ENCODE measurements around the gene TRIM13.
A peak's percentile ranks its signal among the peaks of the same experiment; 100 is the strongest.
"Not testable (repeated sequence)": the region's sequence is repeated elsewhere in the genome, so short reads cannot be mapped to it uniquely, and the experiment has no call there.

TRIM13 gene

DNA sequence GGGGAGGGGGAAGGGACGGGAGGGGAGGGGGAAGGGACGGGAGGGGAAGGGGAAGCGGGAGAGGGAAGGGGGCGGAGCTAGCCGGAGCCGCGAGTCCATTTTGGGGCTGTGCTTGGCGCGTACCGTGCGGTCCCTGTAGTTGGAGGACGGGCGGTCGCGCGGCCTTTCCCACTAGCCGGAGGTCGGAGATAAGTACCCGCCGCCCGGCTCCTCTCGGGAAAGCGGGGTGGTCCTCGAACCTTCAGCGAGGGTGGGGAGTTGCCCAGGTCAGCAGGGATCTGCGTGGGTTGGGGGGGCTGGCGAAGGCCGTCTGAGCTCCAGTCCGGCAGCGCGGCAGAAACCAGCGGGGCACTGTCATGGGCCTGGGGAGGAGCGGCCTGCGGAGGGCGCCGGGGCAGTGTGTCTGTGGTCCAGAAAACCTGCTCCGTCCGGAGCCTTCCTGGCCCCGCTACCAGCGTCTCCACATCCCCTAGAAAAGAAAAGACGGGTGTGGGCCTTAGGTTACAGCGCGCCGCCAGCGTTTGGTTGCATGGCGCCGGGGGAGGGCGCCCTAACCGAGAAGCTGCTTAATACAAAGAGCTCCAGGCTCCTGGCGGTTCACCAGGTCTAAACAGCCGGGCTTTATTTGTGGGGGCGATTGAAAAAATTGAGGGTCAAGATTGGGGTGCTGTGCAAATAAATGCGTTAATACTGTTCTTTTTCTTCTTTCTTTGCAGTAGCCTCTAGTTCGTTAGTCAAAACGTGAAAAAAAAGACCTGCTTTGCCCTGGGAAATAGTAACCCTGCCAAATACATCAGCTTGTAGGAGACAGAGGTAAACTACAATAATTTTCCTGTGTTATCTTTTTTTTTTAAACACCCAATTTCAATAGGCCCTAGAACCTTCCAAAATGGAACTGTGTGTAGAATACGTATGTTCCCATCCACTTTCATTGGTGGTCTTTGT lies at the start of gene TRIM13:
TRIM13 (plus strand) TSS at position 92 of the 945 bp plus-strand sequence. CDS start 14,899 bp downstream, outside the sequence.
- peak; percentile 86 for DNase-seq (ENCODE audit: low spot score)

DNA sequence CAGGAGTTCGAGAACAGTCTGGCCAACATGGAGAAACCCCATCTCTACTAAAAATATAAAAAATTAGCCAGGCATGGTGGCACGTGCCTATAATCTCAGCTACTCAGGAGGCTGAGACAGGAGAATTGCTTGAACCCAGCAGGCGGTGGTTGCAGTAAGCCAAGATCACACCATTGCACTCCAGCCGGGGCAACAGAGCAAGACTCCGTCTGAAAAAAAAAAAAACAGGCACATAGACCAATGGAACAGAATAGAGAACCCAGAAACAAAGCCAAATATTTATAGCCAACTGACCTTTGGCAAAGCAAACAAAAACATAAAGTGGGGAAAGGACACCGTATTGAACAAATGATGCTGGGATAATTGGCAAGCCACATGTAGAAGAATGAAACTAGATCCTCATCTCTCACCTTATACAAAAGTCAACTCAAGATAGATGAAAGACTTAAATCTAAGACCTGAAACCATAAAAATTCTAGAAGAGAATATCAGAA lies 48.0 kb upstream of the TRIM13 start:
- not testable (repeated sequence) for DNase-seq (ENCODE audit: low spot score)

DNA sequence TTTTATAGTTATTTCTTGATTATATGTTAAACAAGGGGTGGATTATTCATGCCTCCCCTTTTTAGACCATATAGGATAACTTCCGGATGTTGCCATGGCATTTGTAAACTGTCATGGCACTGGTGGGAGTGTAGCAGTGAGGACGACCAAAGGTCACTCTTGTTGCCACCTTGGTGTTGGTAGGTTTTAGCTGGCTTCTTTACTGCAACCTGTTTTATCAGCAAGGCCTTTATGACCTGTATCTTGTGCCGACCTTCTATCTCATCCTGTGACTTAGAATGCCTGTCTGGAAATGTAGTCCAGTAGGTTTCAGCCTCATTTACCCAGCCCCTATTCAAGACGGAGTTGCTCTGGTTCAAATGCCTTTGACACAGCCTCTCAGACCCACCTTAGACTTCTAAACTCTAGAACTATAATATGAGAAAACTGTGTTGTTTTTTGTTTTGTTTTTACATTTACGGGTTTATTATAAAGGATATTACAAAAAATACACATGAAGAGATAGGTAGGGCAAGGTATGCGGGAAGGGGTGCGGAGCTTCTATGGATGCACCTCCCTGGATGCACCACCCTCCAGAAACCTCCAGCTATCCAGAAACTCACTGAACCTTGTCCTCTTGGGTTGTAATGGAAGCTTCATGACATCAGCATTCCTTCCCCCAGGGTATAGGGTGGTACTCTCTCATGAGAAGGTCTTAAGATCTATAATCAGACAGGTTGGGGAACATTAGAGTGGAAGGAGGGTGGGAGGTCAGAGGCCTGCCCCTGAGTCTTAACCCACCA lies 44.9 kb upstream of the TRIM13 start:
- DNase-seq (ENCODE audit: low spot score): no peak

DNA sequence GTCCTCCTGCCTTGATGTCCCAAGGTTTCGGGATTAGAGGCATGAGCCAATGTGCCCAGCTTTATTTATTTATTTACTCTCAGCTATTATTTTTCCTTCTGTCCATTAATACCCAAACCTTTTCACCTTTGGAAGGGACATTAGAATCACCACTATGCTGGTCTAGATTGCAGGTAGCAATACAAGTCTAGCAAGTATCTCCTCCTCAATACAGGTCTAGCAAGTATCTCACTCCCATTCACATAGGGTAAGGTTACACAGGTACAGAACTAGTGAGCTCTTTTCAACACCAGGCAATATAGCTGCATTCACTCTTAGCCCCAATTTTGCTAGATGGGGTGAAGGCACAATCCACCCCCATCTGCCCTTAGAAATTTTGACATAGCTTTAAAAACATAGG lies 43.3 kb upstream of the TRIM13 start:
- no peak for DNase-seq (ENCODE audit: low spot score)

DNA sequence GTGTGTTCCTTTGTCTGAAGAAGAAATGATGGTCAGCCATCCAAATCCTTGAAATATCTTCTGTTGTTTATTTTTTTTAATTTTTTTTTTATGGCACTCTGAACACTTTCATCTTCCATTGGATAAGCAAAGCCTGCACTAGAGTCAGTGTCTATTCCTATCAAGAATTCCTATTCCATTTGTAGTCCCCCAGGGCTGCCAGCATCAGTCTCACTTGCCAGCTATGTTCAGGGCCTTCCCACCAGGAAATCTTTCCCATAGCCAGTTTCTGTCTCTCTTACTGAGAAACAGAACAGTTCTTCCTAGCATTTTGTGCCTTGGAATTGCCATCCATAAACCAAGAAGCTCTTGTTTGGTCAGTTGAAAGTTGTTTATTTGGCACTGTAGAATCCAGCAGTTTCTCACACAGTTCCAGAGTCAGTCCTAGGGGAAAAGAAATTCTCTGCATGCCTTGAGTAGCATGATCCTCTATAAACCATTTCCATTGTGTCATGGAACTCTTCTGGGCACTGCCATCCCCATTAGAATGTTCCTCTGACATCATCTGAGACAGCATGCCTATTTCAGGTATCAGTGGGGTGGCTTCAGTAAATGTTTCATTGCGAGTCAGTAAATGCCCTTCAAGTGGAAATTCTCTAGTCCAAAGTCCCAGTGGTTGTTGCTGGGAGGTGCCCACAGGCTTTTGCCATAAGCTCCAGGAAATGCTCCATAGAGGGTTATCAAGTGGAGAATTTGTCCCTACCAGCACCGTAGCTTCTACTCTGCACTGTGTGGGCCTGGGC lies 42.0 kb upstream of the TRIM13 start:
- DNase-seq (ENCODE audit: low spot score): no peak

DNA sequence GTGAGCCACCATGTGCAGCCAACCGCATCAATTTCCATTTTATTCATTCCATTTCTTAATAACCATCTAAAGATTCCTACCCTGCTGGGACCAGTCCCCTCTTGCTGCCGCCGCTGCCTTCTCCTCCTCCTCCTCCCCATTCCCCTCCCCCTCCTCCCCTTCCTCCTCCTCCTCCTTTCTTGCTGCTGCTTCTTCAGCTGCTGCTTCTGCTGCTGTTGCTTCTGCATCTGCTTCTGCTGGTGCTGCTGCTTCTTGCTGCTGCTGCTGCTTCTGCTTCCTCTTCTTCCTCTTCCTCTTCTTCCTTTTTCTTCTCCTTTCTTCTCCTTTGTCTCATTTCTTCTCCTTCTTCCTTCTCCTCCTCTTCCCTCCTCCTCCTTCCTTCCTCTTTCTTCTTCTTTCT lies 40.7 kb upstream of the TRIM13 start:
- no peak for DNase-seq (ENCODE audit: low spot score)

- no peak for DNase-seq (ENCODE audit: low spot score)
These were observed 38.5 kb upstream of the TRIM13 start for GRCh38 chr13:49958321-49958720.

DNA sequence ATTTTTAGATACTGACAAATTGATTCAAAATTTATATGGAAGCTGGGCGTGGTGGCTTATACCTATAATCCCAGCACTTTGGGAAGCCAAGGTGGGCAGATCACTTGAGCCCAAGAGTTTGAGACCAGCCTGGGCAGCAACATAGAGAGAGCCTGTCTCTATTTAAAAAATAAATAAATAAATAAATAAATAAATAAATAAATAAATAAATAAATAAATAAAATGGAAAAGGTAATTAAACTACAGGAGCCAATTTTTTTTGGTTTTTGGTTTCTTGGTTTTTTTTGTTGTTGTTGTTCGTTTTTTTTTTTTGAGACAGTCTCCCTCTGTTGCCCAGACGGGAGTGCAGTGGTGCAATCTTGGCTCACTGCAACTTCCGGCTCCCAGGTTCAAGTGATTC lies 29.4 kb upstream of the TRIM13 start:
- no peak for DNase-seq (ENCODE audit: low spot score)

GRCh38 chr13:49972709-49973108 lies 24.1 kb upstream of the TRIM13 start:
- no peak for DNase-seq (ENCODE audit: low spot score)

- no peak for DNase-seq (ENCODE audit: low spot score)
These were observed 21.0 kb upstream of the TRIM13 start for GRCh38 chr13:49975826-49976225.

DNA sequence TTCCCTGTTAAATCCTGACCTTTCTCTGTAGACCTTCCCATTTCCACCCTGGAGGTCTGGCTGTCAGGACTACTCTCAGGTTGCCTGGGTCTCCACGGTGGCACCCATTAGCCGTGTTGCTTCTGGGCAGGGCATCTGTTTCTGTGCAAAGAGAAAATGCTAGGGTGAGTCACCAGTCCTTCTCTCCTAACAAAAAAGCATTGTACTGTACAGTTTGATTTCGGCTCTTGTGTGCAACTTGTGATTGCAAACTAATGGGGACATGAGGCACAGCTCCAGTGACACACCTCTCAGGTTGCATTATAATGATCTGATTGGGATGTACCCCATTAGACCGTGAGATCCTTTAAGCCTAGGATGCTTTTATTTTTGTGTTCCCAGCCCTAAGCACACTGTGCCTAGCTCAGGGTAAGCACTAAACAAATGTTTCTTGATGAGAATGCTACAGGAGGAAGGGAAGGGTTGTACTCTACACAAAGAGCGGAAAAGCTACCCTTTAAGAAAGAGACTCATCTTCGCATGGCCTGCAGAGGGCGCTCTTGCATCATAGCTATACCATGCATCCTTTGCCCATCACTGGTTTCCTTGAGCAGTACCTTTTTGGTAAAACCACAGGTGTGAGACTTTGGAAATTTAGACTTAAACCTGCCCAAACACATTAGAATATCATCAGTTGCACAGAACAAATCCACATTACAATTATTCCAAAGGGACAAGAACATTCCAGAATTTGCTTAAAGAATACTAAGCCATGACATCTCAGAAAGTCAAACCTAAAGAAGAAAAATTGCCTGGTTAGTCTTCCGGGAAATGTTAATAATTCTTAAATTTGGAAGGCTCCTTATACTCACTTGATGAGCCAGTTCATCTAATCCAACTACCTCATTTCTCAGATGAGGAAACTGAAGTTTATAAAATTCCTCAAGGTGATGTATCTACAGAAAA lies 20.3 kb upstream of the TRIM13 start:
- peak; percentile 80 for DNase-seq (ENCODE audit: low spot score)

DNA sequence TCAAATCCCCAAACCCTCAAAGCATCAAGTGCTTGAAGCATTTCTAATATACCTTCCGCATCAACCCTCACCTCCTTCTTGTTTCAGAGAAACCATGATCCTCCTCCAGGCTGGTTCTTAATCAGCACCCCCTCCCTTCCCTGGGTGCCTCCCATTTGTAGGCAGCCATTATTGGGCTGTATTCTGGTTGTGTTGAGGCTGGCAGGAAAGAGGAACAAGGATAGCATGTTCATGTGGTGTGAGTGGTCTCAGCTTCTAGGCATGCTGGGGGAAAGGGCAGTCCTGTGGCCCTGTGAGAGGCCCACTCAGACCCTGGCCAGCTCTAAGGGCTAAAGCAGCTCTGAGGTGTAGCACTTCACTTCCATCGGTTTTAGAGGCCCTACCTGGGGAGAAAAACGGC lies 18.9 kb upstream of the TRIM13 start:
- DNase-seq (ENCODE audit: low spot score): no peak

- no peak for DNase-seq (ENCODE audit: low spot score)
These were observed 16.6 kb upstream of the TRIM13 start for GRCh38 chr13:49980266-49980665.

GRCh38 chr13:49985129-49985528 lies 11.7 kb upstream of the TRIM13 start:
- no peak for DNase-seq (ENCODE audit: low spot score)

DNA sequence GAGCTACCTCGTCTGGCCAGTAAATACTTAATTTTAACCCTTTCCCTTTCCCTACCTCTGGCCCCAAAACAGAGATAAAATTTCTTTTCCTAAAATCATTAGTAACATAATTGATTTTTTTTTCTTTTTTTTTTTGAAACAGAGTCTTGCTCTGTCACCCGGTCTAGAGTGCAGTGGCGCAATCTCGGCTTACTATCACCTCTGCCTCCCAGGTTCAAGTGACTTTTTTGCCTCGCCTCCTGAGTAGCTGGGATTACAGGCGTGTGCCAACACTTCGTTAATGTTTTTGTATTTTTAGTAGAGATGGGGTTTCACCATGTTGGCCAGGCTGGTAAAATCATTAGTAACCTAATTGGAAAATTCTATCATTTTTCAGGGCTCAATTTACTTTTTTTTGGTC lies 10.4 kb upstream of the TRIM13 start:
- DNase-seq (ENCODE audit: low spot score): no peak

DNA sequence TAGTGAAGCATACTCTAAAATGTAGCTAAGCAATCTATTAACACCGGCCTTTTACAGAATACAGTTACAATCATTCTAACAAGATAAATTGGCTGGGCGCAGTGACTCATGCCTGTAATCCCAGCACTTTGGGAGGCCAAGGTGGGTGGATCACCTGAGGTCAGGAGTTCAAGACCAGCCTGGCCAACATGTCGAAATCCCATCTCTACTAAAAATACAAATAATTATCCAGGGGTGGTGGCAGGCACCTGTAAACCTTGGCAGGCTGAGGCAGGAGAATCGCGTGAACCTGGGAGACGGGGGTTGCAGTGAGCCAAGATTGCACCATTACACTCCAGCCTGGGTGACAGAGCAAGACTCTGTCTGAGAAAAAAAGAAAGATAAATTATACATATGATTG lies 6.2 kb upstream of the TRIM13 start:
- not testable (repeated sequence) for DNase-seq (ENCODE audit: low spot score)

GRCh38 chr13:49993111-49993510 lies 3.7 kb upstream of the TRIM13 start:
- no peak for DNase-seq (ENCODE audit: low spot score)

GRCh38 chr13:49993666-49994065 lies 3.2 kb upstream of the TRIM13 start:
- DNase-seq (ENCODE audit: low spot score): no peak

DNA sequence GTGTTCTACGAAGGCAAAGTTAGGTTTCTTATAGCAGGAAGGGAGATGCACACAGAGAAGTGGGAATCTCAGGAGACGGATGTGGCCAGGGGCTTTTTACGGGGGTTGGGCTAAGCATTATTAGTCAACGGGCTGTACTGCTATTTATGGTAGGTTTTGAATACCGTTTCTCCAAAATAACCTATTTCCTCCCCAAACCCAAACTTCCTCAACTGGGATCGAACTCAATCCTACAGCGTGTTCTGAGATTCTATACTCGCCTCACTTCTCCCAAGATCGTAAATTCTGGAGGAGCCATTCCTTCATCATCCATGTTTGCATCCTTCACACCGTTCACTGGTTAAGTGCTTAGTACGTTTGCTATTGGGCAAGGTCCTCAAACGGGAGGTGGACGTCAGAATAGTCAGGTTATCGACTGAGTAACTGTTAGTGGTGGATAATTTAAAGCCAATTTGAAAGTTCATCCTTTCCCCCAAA lies 1.2 kb upstream of the TRIM13 start:
- DNase-seq (ENCODE audit: low spot score): peak; percentile 11

DNA sequence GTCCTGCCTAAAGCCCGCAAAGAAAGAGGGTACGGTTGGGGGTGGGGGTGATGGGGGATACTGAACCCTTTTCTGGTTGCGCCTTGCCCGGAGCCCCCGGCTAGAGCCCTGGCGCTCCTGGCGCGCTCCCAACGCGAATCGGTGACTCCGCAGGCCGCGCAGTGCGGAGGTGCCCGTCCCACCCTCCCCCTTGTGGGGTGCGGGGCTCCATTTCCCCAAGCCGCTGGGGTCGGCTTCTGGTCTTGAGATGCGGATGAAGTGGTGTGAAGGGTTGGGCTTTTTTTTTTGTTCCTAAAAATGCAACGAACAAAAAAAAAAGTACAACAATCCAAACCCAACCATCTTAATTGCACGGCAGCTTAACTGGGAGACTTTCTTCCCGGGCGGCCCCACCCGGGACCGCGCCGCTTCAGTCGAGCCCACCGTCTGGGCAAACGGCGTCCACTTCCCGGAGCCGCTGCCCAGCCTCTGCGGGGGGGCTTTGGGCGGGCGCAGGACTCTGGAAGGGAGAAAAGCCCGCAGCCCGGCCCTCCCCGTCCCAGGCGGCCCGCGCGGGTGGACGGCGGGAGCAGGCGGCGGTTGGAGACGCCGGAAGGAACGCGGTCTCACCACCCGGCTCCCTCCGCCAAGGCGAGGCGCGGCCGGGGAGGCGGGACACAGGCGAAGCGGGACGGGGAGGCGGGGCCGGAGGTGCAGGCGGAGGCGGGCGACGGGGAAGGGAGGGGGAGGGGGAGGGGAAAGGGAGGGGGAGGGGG lies 504 bp upstream of the TRIM13 start:
- DNase-seq (ENCODE audit: low spot score): peak; percentile 84
